ENCODE measurements around the gene MPV17L.

GRCh38 chr16:15439102-15439501, 43.5 kb downstream of the MPV17L start:
- TF ChIP-seq, protein P1, sequence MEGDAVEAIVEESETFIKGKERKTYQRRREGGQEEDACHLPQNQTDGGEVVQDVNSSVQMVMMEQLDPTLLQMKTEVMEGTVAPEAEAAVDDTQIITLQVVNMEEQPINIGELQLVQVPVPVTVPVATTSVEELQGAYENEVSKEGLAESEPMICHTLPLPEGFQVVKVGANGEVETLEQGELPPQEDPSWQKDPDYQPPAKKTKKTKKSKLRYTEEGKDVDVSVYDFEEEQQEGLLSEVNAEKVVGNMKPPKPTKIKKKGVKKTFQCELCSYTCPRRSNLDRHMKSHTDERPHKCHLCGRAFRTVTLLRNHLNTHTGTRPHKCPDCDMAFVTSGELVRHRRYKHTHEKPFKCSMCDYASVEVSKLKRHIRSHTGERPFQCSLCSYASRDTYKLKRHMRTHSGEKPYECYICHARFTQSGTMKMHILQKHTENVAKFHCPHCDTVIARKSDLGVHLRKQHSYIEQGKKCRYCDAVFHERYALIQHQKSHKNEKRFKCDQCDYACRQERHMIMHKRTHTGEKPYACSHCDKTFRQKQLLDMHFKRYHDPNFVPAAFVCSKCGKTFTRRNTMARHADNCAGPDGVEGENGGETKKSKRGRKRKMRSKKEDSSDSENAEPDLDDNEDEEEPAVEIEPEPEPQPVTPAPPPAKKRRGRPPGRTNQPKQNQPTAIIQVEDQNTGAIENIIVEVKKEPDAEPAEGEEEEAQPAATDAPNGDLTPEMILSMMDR (IDR thresholded peaks at IDR 0.05 in 8 of 11, conservative IDR thresholded peaks at IDR 0.05 in 3 of 11), result no peak
- TF ChIP-seq POLR2AphosphoS5 (IDR thresholded peaks at IDR 0.05), result no peak
- no peak for TF ChIP-seq POLR2A (IDR thresholded peaks at IDR 0.05)
